ELF-1 (cell line): ENCODE results near the gene UBR1.

ENCODE experiments used
- DNase-seq: peaks from one replicate; pipeline ENCODE4 v3.0.0-alpha.2; 2016; ENCODE audit warnings: low read depth, low spot score

UBR1 gene

DNA sequence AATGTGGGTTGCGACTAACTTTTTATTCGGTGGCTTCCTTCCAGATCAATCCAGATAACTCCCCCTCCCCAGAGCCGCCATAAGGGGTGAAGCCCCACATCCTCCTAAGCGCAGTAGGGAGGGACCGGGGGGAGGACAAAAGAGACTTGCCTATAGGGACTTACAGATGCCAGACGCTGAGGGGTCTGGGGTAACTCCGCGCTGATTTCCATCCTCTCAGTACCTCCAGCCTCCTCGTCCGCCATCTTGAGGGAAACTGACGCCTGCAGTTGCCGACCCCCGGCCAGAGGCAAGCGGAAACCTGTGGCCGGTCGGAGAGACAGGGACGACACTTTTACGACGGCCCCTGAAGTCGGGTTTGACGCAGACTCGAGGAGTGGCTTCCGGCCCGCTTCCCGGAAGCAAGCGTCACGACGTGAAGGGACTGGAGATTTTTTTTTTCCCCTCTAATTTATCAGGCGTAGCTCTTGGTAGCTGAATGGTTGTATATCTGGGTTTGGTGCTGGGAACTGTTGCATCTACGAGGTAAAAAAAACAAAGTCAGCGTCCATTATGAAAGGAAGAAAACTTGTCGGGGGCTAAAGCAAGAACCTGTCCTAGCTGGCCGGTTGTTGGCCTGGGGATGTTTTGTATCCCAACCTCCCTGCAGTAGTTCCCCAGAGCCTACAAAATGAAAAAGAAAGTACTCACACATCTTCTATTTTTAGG is at the start of gene UBR1:
UBR1 (minus strand) TSS at position 261 of the 708 bp plus-strand sequence; CDS start at position 245, 16 bp downstream.
- DNase-seq: peak; percentile 94

DNA sequence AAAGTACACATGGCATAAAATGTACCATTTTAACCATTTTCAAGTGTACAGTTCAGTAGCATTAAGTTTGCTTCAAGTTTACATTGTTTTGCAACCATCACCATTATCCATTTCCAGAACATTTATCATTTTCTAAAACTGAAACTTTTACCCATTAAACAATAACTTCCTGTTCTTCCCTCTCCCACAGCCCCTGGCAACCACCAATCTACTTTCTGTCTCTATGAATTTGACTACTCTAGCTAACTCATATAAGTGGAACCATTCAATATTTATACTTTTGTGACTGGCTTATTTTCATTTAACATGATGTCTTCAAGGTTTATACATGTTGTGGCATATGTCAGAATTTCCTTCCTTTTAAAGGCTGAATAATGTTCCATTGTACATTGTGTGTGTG is 47.4 kb upstream of the UBR1 start:
- DNase-seq: no peak

DNA sequence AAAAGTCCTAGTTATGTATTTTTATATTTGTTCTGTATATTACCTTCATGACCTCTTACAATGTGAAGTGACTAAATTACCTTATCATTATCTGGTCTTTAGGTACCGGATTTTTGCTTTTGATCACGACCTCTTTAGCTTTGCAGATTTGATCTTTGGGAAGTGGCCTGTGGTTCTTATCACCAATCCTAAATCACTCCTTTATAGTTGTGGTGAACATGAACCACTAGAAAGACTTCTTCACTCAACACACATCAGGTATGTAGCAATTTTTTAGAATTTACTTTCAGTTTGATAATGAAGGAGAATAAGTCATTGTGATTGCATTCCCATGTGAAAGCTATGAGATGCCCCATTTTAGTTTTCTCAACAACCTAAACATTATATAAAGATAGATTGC is 45.9 kb upstream of the UBR1 start:
- no peak for DNase-seq

DNA sequence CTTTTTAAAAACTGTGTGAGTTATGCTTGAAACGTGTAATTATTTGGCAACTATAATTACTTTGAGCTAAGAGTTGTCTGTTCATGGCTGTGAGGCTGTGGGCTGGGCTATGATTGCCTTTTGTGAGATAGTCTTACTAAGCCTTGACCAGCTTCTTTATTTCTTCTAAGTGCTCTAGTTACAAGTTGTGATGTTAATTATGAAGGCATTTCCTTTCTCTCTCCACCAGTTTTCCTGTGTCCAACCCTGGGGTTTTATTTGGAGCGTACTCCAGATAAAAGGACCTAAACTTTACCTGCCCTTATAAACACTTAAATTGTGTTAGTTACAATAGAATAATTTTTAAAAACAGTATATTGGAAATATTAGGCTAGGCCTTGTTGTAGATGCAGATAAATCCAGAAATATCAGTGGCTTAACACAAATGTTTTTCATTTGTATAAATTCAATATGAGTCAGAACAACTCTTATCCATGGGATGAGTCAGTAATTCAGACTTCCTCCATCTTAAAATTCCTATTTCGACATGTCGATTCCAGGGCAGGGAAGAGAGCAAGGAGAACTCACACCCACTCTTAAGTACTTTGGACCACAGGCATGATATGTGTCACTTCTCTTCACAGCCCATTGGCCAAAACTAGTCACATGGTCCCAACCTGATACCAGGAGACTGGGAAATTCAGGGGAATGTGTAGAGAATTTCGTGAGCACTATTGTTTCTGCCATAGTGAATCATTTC is 44.5 kb upstream of the UBR1 start:
- DNase-seq: no peak

DNA sequence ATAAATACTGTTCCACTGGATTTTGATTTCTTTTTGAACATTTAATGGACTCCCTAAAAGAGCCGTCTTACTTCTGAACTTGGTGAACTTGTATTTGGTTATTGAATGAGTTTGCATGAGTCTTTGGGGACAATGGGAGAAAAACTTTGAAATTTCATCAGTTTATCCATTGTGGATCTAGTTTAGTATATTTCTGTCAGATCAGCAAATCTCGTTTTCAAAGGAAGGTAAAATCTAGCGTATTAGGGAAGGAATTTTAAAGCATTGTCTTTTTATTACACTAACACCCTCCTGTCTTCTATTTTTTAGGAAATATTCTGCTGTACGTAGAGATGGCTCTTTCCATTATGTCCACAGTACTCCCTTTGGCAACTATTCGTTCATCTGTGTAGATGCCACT is 40.3 kb upstream of the UBR1 start:
- no peak for DNase-seq

DNA sequence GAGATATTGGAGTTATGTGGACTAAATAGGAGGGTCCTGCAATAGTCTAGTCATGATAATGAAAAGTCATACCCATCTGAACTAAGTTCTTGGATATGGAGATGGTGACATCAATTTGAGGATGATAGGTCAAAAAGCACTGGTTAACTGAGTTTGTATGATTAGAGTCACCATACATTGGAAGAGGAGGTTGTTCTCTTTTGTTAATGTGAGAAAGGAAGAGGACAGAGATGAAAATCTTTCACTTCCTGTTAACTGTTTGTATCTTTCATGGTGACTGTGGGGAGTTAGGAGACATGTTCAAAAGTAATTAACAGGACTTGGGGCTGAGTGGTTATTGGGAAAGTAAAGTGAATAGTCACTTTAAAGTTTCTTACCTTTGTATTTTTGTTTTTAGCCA is 38.7 kb upstream of the UBR1 start:
- DNase-seq: no peak

DNA sequence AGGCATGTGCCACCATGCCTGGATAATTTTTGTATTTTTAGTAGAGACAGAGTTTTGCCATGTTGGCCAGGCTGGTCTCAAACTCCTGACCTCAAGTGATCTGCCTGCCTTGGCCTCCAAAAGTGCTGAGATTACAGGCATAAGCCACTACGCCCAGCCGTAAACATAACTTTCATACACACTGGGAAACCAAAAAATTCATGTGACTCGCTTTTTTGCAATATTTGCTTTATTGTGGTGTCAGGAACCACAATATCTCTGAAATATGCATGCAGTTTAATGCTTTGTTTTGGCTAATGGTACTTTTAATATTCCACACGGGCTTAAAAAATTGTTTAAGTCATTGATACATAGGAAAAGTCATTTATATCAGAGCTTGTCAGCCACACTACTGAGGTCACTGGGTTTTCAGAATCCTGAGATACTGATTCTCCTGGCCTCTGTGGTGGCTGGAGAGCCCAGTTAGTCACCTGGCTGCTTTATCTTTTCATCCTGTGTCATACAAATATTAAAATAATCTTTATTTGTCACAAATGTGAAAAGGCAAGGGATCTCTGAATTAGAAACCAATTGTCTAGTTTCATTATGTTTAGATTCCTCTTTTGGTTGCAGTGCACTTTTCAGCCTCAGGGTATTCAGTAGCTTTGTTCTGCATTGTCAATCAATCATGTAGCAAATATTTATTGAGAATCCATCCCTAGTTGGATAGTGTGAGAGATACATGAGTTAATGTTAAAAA is 37.5 kb upstream of the UBR1 start:
- no peak for DNase-seq

DNA sequence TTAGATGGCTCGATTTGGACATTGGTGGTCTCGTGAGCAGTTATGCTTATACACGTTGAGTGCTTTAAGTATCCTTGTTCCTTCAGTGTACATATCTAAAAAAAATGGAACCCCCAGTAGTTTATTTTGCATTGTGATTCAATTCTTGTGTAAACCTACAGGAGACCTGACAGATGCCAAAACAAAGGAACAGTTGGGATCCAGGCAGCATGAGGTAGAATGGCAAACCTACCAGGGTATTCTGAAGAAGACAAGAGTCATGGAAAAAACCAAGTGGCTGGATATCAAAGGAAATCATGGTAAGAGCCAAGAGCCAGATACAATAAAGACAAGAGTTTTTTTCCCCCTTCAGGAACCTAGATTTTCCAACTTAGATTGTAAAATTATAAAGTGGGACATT is 29.5 kb upstream of the UBR1 start:
- no peak for DNase-seq

DNA sequence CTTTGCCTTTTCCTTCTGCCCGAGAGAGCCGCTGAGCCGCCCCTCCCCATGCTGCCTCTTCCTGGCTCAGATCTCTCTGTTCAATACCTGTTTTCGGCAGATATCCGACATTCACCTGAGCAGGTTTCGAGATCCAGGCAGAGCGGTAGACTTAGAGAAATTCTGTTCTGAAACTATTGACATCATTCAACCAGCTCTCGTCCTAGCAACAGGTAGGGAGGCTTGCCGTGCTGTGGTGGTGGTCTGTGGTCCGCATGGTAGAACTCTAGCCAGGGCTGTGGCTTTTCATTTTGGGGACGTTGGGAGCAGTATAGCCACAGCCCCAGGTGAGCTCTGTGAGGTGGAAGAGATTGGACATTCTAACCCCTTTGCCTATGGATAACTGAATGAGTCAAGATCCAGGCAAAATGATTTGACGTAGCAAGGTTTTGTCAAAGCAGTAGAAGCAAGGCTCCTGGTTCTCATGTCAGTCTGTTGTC is 28.4 kb upstream of the UBR1 start:
- DNase-seq: no peak

DNA sequence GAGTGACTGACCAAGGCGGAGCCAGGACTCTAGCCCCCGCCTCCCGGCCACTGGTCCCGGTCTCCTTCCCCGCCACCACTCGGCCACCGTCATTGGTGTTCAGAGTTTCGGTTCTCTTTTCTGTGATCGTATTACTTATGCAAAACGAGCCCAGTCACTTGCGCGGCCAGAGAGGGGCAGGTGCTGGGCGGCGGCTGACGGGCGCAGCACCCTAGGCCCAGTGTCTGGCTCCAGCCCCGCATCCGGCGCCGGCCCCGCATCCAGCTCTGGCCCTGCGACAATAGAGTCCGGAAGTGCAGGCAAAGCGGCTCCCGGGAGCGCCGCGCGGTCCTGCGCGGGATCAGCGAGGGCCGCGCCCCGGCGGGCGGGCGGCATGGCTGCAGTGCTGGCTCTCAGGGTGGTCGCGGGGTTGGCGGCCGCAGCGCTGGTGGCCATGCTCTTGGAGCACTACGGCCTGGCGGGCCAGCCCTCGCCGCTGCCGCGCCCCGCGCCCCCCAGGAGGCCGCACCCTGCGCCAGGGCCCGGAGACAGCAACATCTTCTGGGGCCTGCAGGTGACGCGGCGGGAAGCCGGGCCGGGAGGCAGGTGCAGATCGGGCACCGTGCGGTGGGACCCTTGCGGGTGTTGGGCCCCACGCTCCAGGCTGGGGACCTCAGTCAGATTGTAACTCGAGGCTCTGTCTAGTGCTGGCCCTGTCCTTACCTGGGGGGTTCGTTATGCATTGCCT is 27.8 kb upstream of the UBR1 start, which contains the start of gene TMEM62:
TMEM62 (plus strand) TSS at position 157 of the 727 bp plus-strand sequence; CDS start at position 374, 217 bp downstream.
- DNase-seq: peak; percentile 84

DNA sequence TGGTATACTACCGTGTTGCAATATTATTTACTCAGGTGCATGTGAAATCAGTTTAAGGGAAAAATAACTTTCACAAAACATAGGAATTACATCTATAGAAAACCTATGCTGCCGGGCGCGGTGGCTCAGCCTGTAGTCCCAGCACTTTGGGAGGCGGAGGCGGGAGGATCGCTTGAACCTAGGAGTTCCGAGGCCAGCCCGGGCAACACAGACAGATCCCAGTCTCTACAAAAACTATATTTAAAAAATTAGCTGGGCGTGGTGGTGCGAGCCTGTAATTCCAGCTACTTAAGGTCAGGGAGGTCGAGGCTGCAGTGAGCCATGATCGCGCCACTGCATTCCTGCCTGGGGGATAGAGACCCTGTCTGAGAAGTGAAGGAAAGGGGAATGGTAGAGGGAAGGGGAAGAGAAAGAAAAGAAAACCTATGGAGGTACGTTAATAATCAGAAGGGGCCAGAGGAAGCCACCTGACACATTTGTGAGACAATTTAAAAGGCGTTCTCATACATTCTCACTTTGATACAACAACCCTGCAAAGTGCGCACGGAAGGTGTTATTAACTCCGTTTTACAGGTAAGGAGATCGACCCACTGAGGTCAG is 27.1 kb upstream of the UBR1 start:
- DNase-seq: peak; percentile 70

DNA sequence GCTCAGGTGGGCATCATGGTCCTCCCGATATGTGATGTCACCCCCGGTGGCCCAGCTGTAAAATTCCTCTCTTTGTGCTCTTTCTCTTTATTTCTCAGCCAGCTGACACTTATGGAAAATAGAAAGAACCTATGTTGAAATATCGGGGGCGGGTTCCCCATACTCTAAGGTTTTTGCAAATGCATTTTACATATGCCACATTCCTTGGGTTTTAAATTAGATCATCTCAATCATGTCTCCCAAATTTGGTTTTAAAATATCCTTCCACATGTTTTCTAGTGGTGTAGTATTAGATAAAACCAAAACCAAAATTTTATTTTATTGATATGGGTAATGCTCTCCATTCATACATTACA is 23.1 kb upstream of the UBR1 start:
- DNase-seq: no peak

DNA sequence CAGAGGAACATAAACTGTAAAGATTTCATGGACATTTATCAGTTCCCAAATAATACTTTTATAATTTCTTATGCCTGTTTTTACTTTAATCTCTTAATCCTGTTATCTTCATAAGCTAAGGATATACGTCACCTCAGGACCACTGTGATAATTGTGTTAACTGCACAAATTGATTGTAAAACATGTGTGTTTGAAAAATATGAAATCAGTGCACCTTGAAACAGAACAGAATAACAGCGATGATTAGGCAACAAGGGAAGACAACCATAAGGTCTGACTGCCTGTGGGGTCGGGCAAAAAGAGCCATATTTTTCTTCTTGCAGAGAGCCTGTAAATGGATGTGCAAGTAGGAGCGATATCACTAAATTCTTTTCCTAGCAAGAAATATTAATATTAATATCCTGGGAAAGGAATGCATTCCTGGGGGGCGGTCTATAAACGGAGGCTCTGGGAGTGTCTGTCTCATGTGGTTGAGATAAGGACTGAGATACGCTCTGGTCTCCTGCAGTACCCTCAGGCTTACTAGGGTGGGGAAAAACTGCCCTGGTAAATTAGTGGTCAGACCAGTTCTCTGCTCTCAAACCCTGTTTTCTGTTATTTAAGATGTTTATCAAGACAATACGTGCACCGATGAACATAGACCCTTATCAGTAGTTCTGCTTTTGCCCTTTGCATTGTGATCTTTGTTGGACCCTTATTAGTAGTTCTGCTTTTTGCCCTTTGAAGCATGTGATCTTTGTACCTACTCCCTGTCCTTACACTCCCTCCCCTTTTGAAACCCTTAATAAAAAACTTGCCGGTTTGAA is 22.5 kb upstream of the UBR1 start:
- DNase-seq: peak; percentile 4

DNA sequence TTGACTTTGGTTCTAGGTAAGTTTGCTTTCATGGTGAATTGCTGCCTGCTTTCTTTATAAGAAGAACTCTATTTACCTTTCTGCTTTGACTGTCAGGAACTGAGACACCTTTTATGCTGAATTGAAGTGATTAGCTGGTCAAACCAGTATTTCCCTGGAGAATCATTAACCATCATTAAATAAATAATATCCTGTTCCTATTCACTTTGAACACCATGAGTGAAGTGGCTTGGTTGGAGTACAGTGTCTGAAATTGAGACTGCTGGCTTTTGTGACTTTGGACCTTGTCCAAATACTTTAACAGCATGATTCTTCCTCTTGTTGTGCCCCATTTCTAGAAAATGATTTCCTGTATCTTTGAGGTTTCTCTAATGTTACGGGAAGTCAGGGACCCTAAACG is 21.9 kb upstream of the UBR1 start:
- DNase-seq: no peak

DNA sequence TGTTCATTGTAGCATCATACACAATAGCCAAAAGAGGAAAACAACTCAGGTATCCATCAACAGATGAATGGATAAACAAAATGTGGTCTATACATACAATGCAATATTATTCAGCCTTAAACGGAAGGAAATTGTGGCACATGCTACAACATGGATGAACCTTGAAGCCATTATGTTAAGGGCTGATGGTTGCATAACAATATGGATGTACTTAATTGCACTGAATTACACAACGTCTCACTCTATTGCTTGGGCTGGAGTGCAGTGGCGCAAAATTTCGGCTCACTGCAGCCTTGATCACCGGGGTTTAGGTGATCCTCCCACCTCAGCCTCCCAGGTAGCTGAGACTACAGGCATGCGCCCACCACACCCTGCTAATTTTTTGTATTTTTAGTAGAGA is 20.5 kb upstream of the UBR1 start:
- DNase-seq: no peak

DNA sequence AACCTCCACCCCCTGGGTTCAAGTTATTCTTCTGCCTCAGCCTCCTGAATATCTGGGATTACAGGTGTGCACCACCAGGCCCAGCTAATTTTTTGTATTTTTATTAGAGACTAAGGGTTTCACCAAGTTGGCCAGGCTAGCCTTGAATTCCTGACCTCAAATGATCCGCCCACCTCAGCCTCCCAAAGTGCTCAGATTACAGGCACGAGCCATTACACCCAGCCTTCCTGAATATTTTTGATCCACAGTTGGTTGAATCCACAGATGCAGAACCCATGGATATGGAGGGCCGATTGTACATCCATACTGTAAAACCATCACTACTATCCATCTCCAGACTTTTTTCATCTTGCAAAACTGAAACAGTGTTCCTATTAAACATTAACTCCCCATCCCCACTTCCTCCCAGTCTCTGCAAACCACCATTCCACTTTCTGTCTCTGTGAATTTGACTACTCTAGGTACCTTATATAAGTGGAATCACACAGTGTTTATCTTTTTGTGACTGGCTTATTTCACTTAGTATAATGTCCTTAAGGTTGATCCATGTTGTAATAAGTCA is 19.3 kb upstream of the UBR1 start:
- DNase-seq: no peak

DNA sequence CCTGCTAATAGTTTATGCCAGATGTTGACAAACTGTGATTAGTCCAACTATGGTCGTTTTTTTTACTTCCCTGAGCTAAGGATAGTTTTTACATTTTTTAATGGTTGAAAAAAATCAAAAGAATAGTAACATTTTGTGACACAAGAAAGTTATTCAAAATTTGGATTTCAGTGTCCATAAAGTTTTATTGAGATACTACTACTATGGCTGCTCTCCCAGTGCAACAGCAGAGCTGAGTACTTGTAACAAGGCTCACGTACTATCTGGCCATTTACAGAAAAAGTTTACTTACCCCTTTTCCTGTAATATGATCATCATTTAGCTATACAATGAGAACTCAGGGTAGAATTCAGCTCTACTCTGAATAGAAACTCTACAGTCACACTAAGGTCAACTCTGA is 16.0 kb upstream of the UBR1 start:
- no peak for DNase-seq

DNA sequence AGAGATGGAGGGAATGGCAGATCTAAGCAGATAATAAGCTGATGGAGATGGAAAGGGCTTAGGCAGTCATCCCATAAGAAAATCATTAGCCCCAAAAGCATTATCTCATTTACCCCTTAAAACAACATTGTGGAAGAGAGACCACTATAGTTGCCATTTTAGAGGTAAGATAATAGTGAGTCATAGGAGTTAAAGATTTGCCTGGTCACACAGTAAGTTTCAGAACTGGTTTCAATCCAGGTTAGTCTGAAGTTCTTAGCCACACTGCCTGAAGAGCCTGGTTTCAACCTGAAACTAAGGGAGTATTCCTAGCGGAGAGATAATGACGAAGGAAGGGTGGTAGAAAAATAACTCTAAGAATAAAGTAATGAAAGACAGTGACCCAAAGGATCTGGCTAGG is 13.0 kb upstream of the UBR1 start:
- no peak for DNase-seq

DNA sequence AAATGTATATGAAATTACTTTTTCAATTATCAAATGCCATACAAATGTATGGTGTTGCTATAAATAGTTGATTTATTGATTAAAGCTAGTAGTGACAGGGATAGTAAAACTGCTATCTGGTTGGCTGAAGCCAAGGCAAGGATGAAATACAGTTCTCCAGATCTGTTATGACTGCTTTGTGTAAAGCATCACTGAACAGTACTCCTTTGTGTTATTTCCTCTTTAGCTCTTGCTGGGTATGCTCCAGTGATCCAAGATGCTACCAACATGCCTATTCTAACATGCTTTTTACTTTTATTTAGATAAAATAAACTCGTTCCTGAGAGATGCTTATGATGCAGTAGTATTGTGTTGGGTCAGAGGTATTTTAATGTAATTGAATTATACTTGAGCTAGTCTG is 12.4 kb upstream of the UBR1 start:
- no peak for DNase-seq

DNA sequence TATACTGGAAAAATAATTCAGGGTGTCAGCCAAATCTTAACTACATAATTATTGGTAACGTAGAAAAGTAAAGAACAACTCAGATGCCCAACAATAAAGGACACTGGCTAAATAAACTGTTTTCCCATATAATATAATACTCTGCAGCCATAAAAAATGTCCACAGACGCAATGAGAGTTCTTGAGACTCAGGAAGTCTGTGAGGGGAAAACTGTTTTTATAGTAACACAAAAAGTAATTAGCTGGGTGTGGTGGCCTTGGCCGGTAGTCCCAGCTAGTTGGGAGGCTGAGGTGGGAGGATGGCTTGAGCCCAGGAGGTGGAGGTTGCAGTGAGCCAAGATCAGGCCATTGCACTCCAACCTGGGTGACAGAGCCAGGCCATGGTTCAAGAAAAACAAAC is 5.5 kb upstream of the UBR1 start:
- no peak for DNase-seq
